ENCODE data around the gene LCE6A. TPM values are rescaled to one million over a fixed set of nuclear protein-coding genes. Genes with fewer than 3 reads are reported as not detected.

Gene LCE6A
- polyA plus RNA-seq, 1 of the 3 experiments (the other 2 are of a cell fraction) = not detected

GRCh38 chr1:152871731-152872126, 29.1 kb downstream of the LCE6A start (continued):
- no peak for TF ChIP-seq RAD21 (IDR thresholded peaks at IDR 0.05; ENCODE audit: low read length)
- no peak for TF ChIP-seq MEF2A (IDR thresholded peaks at IDR 0.05; ENCODE audit: borderline replicate concordance, low read depth)
- no peak for TF ChIP-seq RCOR1 (IDR thresholded peaks at IDR 0.05; ENCODE audit: low read length)
- no peak for TF ChIP-seq GABPA (IDR thresholded peaks at IDR 0.05; ENCODE audit: low read depth)
- no peak for TF ChIP-seq TEAD4 (IDR thresholded peaks at IDR 0.05; ENCODE audit: borderline replicate concordance, insufficient read depth)
- TF ChIP-seq MXI1 (IDR thresholded peaks at IDR 0.05; ENCODE audit: low read depth, low read length) = no peak

DNA sequence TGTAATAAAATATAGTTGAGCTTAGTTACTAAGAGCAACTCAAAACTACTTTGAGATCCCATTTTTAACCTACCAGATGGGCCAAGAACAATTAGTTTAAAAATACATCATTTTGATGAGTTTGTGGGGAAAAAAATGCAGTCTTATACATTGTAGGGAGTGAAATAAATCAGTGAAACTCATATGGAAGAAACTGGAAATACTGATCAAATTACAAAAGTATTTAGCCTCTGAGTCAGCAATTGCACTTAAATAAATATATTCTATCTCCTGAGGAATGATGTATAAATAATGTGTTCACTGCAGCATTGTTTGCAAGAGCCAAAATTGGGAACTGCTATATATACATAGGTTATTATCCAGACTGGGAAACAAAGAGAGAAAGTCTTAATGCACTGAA, 30.8 kb downstream of the LCE6A start:
- Histone ChIP-seq H2AFZ (ENCODE audit: low read depth) (no peak overlapping the region), H3K9ac (no peak overlapping the region), H3K79me2 (ENCODE audit: insufficient read depth) (no peaks in the 10 kb centered on the region), H4K20me1 (ENCODE audit: insufficient read depth) (no peaks in the 10 kb centered on the region), H3K4me3 (ENCODE audit: low read depth in 2 of 2, low read length in 1 of 2) (no peak overlapping the region), H3K4me2 (peak overlapping the region; percentile 10; the same call in 1 of the 2 replicates), H3K36me3 (replicated peaks in 1 of 2; ENCODE audit: control insufficient read depth in 1 of 2, insufficient read depth in 2 of 2, low read length in 1 of 2) (no peaks in the 10 kb centered on the region), H3K4me1 (ENCODE audit: control insufficient read depth in 1 of 2, insufficient read depth in 2 of 2, low read depth in 1 of 2, low read length in 1 of 2) (peaks cover 0 to 3% of the 10 kb centered on the region in 2 experiments; a peak in 1 of 4 replicates), H3F3A (replicated peaks; ENCODE audit: insufficient read depth) (peaks cover 14% of the 10 kb centered on the region), H3K9me2 (no peaks in the 10 kb centered on the region), H3K27me3 (ENCODE audit: insufficient read depth) (no peaks in the 10 kb centered on the region), H3K9me3 (no peaks in the 10 kb centered on the region), H3K27ac (ENCODE audit: low read depth in 2 of 2, low read length in 1 of 2) (peak overlapping the region in 1 of 2 experiments; percentile 64; a peak in 2 of 4 replicates)
- ChIA-PET CTCF (interaction anchor here (0.6 kb wide), 1 partner anchor 349 kb away, joined by 4 read pairs; no protein-coding TSS in a partner anchor), POLR2A (no interaction called here)
- DNase-seq = no peak
- peak; percentile 35; the same call in 1 of the 2 replicates for TF ChIP-seq RXRA (IDR thresholded peaks at IDR 0.05; ENCODE audit: borderline replicate concordance, low read depth)
- TF ChIP-seq, protein P1, sequence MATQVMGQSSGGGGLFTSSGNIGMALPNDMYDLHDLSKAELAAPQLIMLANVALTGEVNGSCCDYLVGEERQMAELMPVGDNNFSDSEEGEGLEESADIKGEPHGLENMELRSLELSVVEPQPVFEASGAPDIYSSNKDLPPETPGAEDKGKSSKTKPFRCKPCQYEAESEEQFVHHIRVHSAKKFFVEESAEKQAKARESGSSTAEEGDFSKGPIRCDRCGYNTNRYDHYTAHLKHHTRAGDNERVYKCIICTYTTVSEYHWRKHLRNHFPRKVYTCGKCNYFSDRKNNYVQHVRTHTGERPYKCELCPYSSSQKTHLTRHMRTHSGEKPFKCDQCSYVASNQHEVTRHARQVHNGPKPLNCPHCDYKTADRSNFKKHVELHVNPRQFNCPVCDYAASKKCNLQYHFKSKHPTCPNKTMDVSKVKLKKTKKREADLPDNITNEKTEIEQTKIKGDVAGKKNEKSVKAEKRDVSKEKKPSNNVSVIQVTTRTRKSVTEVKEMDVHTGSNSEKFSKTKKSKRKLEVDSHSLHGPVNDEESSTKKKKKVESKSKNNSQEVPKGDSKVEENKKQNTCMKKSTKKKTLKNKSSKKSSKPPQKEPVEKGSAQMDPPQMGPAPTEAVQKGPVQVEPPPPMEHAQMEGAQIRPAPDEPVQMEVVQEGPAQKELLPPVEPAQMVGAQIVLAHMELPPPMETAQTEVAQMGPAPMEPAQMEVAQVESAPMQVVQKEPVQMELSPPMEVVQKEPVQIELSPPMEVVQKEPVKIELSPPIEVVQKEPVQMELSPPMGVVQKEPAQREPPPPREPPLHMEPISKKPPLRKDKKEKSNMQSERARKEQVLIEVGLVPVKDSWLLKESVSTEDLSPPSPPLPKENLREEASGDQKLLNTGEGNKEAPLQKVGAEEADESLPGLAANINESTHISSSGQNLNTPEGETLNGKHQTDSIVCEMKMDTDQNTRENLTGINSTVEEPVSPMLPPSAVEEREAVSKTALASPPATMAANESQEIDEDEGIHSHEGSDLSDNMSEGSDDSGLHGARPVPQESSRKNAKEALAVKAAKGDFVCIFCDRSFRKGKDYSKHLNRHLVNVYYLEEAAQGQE (IDR thresholded peaks at IDR 0.05; ENCODE audit: low read depth, low read length) = no peak
- TF ChIP-seq JUND (IDR thresholded peaks at IDR 0.05) = peak; percentile 63
- TF ChIP-seq FOXJ3 (CRISPR knock-in tag; IDR thresholded peaks at IDR 0.05) = no peak
- TF ChIP-seq, protein P2, sequence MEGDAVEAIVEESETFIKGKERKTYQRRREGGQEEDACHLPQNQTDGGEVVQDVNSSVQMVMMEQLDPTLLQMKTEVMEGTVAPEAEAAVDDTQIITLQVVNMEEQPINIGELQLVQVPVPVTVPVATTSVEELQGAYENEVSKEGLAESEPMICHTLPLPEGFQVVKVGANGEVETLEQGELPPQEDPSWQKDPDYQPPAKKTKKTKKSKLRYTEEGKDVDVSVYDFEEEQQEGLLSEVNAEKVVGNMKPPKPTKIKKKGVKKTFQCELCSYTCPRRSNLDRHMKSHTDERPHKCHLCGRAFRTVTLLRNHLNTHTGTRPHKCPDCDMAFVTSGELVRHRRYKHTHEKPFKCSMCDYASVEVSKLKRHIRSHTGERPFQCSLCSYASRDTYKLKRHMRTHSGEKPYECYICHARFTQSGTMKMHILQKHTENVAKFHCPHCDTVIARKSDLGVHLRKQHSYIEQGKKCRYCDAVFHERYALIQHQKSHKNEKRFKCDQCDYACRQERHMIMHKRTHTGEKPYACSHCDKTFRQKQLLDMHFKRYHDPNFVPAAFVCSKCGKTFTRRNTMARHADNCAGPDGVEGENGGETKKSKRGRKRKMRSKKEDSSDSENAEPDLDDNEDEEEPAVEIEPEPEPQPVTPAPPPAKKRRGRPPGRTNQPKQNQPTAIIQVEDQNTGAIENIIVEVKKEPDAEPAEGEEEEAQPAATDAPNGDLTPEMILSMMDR (IDR thresholded peaks at IDR 0.05) = no peak
- TF ChIP-seq EZH2phosphoT487 (IDR thresholded peaks at IDR 0.05; ENCODE audit: borderline replicate concordance, low read depth) = no peak
- no peak for TF ChIP-seq NRF1 (IDR thresholded peaks at IDR 0.05; ENCODE audit: low read depth, low read length)
- no peak for TF ChIP-seq SMC3 (IDR thresholded peaks at IDR 0.05; ENCODE audit: low read depth, low read length)
- no peak for TF ChIP-seq CHD2 (IDR thresholded peaks at IDR 0.05; ENCODE audit: low read length, partially characterized antibody)
- TF ChIP-seq EP300 (IDR thresholded peaks at IDR 0.05; ENCODE audit: borderline replicate concordance in 1 of 2, low read depth in 1 of 2, low read length in 1 of 2) = peak; percentile 13 to 60; a peak in 1 of 4 replicates
- TF ChIP-seq USF2 (IDR thresholded peaks at IDR 0.05; ENCODE audit: borderline replicate concordance, low read depth, low read length) = no peak
- TF ChIP-seq, protein P3, sequence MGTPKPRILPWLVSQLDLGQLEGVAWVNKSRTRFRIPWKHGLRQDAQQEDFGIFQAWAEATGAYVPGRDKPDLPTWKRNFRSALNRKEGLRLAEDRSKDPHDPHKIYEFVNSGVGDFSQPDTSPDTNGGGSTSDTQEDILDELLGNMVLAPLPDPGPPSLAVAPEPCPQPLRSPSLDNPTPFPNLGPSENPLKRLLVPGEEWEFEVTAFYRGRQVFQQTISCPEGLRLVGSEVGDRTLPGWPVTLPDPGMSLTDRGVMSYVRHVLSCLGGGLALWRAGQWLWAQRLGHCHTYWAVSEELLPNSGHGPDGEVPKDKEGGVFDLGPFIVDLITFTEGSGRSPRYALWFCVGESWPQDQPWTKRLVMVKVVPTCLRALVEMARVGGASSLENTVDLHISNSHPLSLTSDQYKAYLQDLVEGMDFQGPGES (IDR thresholded peaks at IDR 0.05; ENCODE audit: low read depth, low read length) = no peak
- TF ChIP-seq, protein P4, sequence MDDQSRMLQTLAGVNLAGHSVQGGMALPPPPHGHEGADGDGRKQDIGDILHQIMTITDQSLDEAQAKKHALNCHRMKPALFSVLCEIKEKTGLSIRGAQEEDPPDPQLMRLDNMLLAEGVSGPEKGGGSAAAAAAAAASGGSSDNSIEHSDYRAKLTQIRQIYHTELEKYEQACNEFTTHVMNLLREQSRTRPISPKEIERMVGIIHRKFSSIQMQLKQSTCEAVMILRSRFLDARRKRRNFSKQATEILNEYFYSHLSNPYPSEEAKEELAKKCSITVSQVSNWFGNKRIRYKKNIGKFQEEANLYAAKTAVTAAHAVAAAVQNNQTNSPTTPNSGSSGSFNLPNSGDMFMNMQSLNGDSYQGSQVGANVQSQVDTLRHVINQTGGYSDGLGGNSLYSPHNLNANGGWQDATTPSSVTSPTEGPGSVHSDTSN (IDR thresholded peaks at IDR 0.05) = peak; percentile 93
- no peak for TF ChIP-seq TEAD4 (IDR thresholded peaks at IDR 0.05; ENCODE audit: borderline replicate concordance, insufficient read depth)
- TF ChIP-seq TCF12 (IDR thresholded peaks at IDR 0.05) = peak; percentile 58
- TF ChIP-seq NFIC (IDR thresholded peaks at IDR 0.05; ENCODE audit: borderline replicate concordance) = peak; percentile 10; the same call in 1 of the 2 replicates
- TF ChIP-seq MXI1 (IDR thresholded peaks at IDR 0.05; ENCODE audit: low read depth, low read length) = no peak
- peak; percentile 59; the same call in 1 of the 2 replicates for TF ChIP-seq FOSL2 (IDR thresholded peaks at IDR 0.05; ENCODE audit: borderline replicate concordance, low read depth)
- TF ChIP-seq USF1 (IDR thresholded peaks at IDR 0.05; ENCODE audit: borderline replicate concordance, low read depth) = no peak
- TF ChIP-seq ELF1 (IDR thresholded peaks at IDR 0.05) = no peak
